IPS-20b (cell line): ENCODE measurements around the gene CHI3L1.
"Not testable (repeated sequence)": the region's sequence is repeated elsewhere in the genome, so short reads cannot be mapped to it uniquely, and the experiment has no call there.

Source experiments
- H3K27ac ChIP-seq: one replicate; pipeline ENCODE4 v1.5.1; 2013; ENCODE audit warnings: low read length
- H3K27me3 ChIP-seq: 2 replicates; pipeline ENCODE4 v1.6.1; 2013; ENCODE audit warnings: mild to moderate bottlenecking, low read length, inconsistent platforms; ENCODE audit not compliant: insufficient read depth
- H3K36me3 ChIP-seq: 2 replicates; pipeline ENCODE4 v1.6.1; 2013; ENCODE audit warnings: low read depth, mild to moderate bottlenecking, inconsistent platforms, low read length, moderate library complexity; ENCODE audit not compliant: insufficient read depth
- H3K4me1 ChIP-seq: 2 replicates; pipeline ENCODE4 v1.6.1; 2013; ENCODE audit warnings: mild to moderate bottlenecking, control low read depth, inconsistent platforms, low read length, moderate library complexity; ENCODE audit not compliant: insufficient read depth
- H3K4me3 ChIP-seq: 2 replicates; pipeline ENCODE4 v1.5.1; 2013; ENCODE audit warnings: mild to moderate bottlenecking, low read length, inconsistent platforms
- H3K9ac ChIP-seq: 2 replicates; pipeline ENCODE4 v1.6.1; 2013; ENCODE audit warnings: low read depth, mild to moderate bottlenecking, inconsistent platforms, low read length, moderate library complexity
- H3K9me3 ChIP-seq: 2 replicates; pipeline ENCODE4 v1.6.1; 2013; ENCODE audit warnings: mild to moderate bottlenecking, low read depth, low read length, inconsistent platforms; ENCODE audit not compliant: insufficient read depth

Gene CHI3L1

GRCh38 chr1:203186446-203187303 lies at the start of gene CHI3L1:
TSS of gene CHI3L1 (minus strand) at chr1:203186704. CDS start at chr1:203186623, 81 bp downstream.
- H3K27ac ChIP-seq, result no peak within 1 kb of the TSS
- no peaks in the 10 kb centered on the region for H3K36me3 ChIP-seq
- 0 out of 2 replicates have a peak within 1 kb of the TSS, but pooled peaks have one; percentile 6 for H3K4me3 ChIP-seq
- no peaks in the 10 kb centered on the region for H3K27me3 ChIP-seq
- peak within 1 kb of the TSS; percentile 48; the same call in 1 of the 2 replicates for H3K9ac ChIP-seq
- no peaks in the 10 kb centered on the region for H3K9me3 ChIP-seq
- H3K4me1 ChIP-seq, result peaks cover 21% of the 10 kb centered on the region

GRCh38 chr1:203234901-203235300 lies 48.4 kb upstream of the CHI3L1 start:
- H3K27me3 ChIP-seq, H3K27ac ChIP-seq, H3K9ac ChIP-seq, H3K36me3 ChIP-seq, H3K4me3 ChIP-seq, H3K4me1 ChIP-seq: not testable (repeated sequence)
- peaks cover 13% of the 10 kb centered on the region for H3K9me3 ChIP-seq

GRCh38 chr1:203229471-203230135 lies 43.1 kb upstream of the CHI3L1 start, which contains the start of gene CHIT1:
TSS of gene CHIT1 (minus strand) at chr1:203229673. CDS start at chr1:203229636, 37 bp downstream.
- H3K36me3 ChIP-seq, result no peaks in the 10 kb centered on the region
- no peak within 1 kb of the TSS for H3K9ac ChIP-seq
- no peak within 1 kb of the TSS for H3K27ac ChIP-seq
- H3K4me1 ChIP-seq, result no peaks in the 10 kb centered on the region
- peaks cover 4% of the 10 kb centered on the region; the same call in 1 of the 2 replicates for H3K27me3 ChIP-seq
- H3K4me3 ChIP-seq, result no peak within 1 kb of the TSS
- no peaks in the 10 kb centered on the region; the same call in 1 of the 2 replicates for H3K9me3 ChIP-seq

- Histone ChIP-seq H3K4me1 (no peaks in the 10 kb centered on the region), H3K9ac (no peak overlapping the region), H3K27ac (no peak overlapping the region), H3K9me3 (no peaks in the 10 kb centered on the region), H3K4me3 (no peak overlapping the region), H3K27me3 (peaks cover 4% of the 10 kb centered on the region; the same call in 1 of the 2 replicates), H3K36me3 (no peaks in the 10 kb centered on the region)
Measured at GRCh38 chr1:203228670-203229069, 42.2 kb upstream of the CHI3L1 start.

- H3K27ac ChIP-seq, result no peak overlapping the region
- H3K4me1 ChIP-seq, result no peaks in the 10 kb centered on the region
- H3K36me3 ChIP-seq, result no peaks in the 10 kb centered on the region
- H3K9ac ChIP-seq, result no peak overlapping the region
- H3K27me3 ChIP-seq, result peaks cover 4% of the 10 kb centered on the region; the same call in 1 of the 2 replicates
- H3K9me3 ChIP-seq, result no peaks in the 10 kb centered on the region
- no peak overlapping the region for H3K4me3 ChIP-seq
Measured at GRCh38 chr1:203227371-203228083, 41.0 kb upstream of the CHI3L1 start.

- Histone ChIP-seq H3K9me3 (no peaks in the 10 kb centered on the region), H3K27me3 (peaks cover 4% of the 10 kb centered on the region; the same call in 1 of the 2 replicates), H3K9ac (no peak overlapping the region), H3K27ac (no peak overlapping the region), H3K36me3 (no peaks in the 10 kb centered on the region), H3K4me1 (no peaks in the 10 kb centered on the region), H3K4me3 (no peak overlapping the region)
Measured at GRCh38 chr1:203225071-203225470, 38.6 kb upstream of the CHI3L1 start.

- Histone ChIP-seq H3K27ac (no peak overlapping the region), H3K9ac (no peak overlapping the region), H3K4me3 (no peak overlapping the region), H3K9me3 (no peaks in the 10 kb centered on the region), H3K4me1 (no peaks in the 10 kb centered on the region), H3K36me3 (no peaks in the 10 kb centered on the region), H3K27me3 (peaks cover 4% of the 10 kb centered on the region; the same call in 1 of the 2 replicates)
Measured at GRCh38 chr1:203223012-203223775, 36.7 kb upstream of the CHI3L1 start.

GRCh38 chr1:203219934-203220333 lies 33.4 kb upstream of the CHI3L1 start:
- Histone ChIP-seq H3K27ac (no peak overlapping the region), H3K4me1 (peaks cover 4% of the 10 kb centered on the region; the same call in 1 of the 2 replicates), H3K27me3 (0 out of 2 replicates have a peak, but pooled peaks cover 7% of the 10 kb centered on the region), H3K9ac (no peak overlapping the region), H3K36me3 (no peaks in the 10 kb centered on the region), H3K4me3 (no peak overlapping the region), H3K9me3 (no peaks in the 10 kb centered on the region)

GRCh38 chr1:203219171-203219570 lies 32.7 kb upstream of the CHI3L1 start:
- no peak overlapping the region for H3K9ac ChIP-seq
- H3K27me3 ChIP-seq, result 0 out of 2 replicates have a peak, but pooled peaks cover 7% of the 10 kb centered on the region
- H3K9me3 ChIP-seq, result no peaks in the 10 kb centered on the region
- H3K4me1 ChIP-seq, result peaks cover 4% of the 10 kb centered on the region; the same call in 1 of the 2 replicates
- no peak overlapping the region for H3K27ac ChIP-seq
- no peak overlapping the region for H3K4me3 ChIP-seq
- no peaks in the 10 kb centered on the region for H3K36me3 ChIP-seq

- Histone ChIP-seq H3K27ac (no peak overlapping the region), H3K9ac (no peak overlapping the region), H3K4me1 (peaks cover 4% of the 10 kb centered on the region; the same call in 1 of the 2 replicates), H3K9me3 (no peaks in the 10 kb centered on the region), H3K27me3 (0 out of 2 replicates have a peak, but pooled peaks cover 7% of the 10 kb centered on the region), H3K4me3 (no peak overlapping the region), H3K36me3 (no peaks in the 10 kb centered on the region)
Measured at GRCh38 chr1:203217668-203218067, 31.2 kb upstream of the CHI3L1 start.
